GM12878 (cell line): ENCODE data around the gene LYPD6. TPM values are rescaled to one million over a fixed set of nuclear protein-coding genes. Genes with fewer than 3 reads are reported as not detected.

Experiments used
- ATAC-seq: fragments of 200-7000 bp; cut with Tn5 transposase; 3 replicates; pipeline ENCODE4 v1.9.1; 2020; ENCODE audit warnings: mild to moderate bottlenecking, moderate library complexity
- BruUV-seq: library from RNA; stranded (reverse); fragments of 400-500 nt; replicated peaks from 2 replicates; lab custom pipeline; 2021; lab: Mats Ljungman, UMichigan
- CTCF ChIA-PET: fragments of 300-600 bp; sonication (Branson Sonifier 250); formaldehyde crosslinking; extraction: SDS; loops from one replicate; lab custom pipeline; 2021; ENCODE audit warnings: inconsistent platforms; lab: Yijun Ruan, JAX
- POLR2A ChIA-PET: fragments of 350-600 bp; formaldehyde crosslinking; extraction: SDS; loops from one replicate; lab custom pipeline; 2021; ENCODE audit warnings: inconsistent platforms; lab: Charles Lee
- RAD21 ChIA-PET: fragments of 300-600 bp; sonication (Branson Sonifier 250); formaldehyde crosslinking; loops from one replicate; lab custom pipeline; 2023; ENCODE audit warnings: antibody characterized with exemption; ENCODE audit not compliant: unreplicated experiment; lab: Charles Lee
- SMC1A ChIA-PET: fragments of 300-600 bp; sonication (Branson Sonifier 250); formaldehyde crosslinking; loops from one replicate; lab custom pipeline; 2023; ENCODE audit not compliant: unreplicated experiment, uncharacterized antibody; lab: Charles Lee
- DNase-seq: peaks from one replicate; pipeline ENCODE4 v3.0.0-alpha.2; 2011; ENCODE audit warnings: low read depth, low spot score
- FAIRE-seq: peaks from 3 replicates; lab custom pipeline; 2011; peaks lifted over from hg19 to GRCh38; lab: Jason Lieb, UNC
- H2AFZ ChIP-seq: 2 replicates; pipeline ENCODE4 v1.6.0; 2011; ENCODE audit warnings: low read depth, low read length, control low read depth; ENCODE audit not compliant: control insufficient read depth
- H3K27ac ChIP-seq: 2 replicates; pipeline ENCODE4 v1.5.1; 2011; ENCODE audit warnings: control low read depth; ENCODE audit not compliant: control insufficient read depth, insufficient read depth
- H3K27me3 ChIP-seq, 2 experiments: replicated peaks in 1 of 2; 2 replicates each; pipeline versions ENCODE4 v1.6.0 to v1.6.1; 2011; ENCODE audit warnings: low read length in 1 of 2; ENCODE audit not compliant: control insufficient read depth in 2 of 2, insufficient read depth in 2 of 2
- H3K36me3 ChIP-seq, 2 experiments: 2 replicates each; pipeline ENCODE4 v1.5.1; 2011; ENCODE audit warnings: low read length in 1 of 2; ENCODE audit not compliant: control insufficient read depth in 2 of 2, insufficient read depth in 2 of 2
- H3K4me1 ChIP-seq: 2 replicates; pipeline ENCODE4 v1.6.1; 2011; ENCODE audit warnings: mild to moderate bottlenecking, low read length, moderate library complexity, mixed read lengths; ENCODE audit not compliant: control insufficient read depth, insufficient read depth
- H3K4me2 ChIP-seq: 2 replicates; pipeline ENCODE4 v1.6.0; 2011; ENCODE audit warnings: control low read depth; ENCODE audit not compliant: control insufficient read depth, insufficient read depth
- H3K4me3 ChIP-seq: fragments of 200-600 bp; sonication (generic); 2 replicates; pipeline ENCODE4 v1.5.1; 2016
- H3K79me2 ChIP-seq: 2 replicates; pipeline ENCODE4 v1.6.0; 2011; ENCODE audit warnings: low read length; ENCODE audit not compliant: control insufficient read depth, insufficient read depth
- H3K9ac ChIP-seq: 2 replicates; pipeline ENCODE4 v1.8.0; 2011; ENCODE audit warnings: low read length, control low read depth, mixed read lengths; ENCODE audit not compliant: control insufficient read depth, insufficient read depth
- H3K9me3 ChIP-seq: replicated peaks from 3 replicates; pipeline ENCODE4 v1.5.1; 2011; ENCODE audit warnings: mild to moderate bottlenecking, low read length; ENCODE audit not compliant: control insufficient read depth, insufficient read depth
- H4K20me1 ChIP-seq: 2 replicates; pipeline ENCODE4 v1.6.0; 2011; ENCODE audit not compliant: control insufficient read depth, insufficient read depth
- EGR1 ChIP-seq, 2 experiments: IDR thresholded peaks; 1 replicate in 1 of 2; 2 replicates in 1 of 2; pipeline ENCODE4 v1.6.1; 2011 to 2012; ENCODE audit warnings: low read depth in 2 of 2, low read length in 2 of 2, borderline replicate concordance in 1 of 2, mild to moderate bottlenecking in 1 of 2, moderate library complexity in 1 of 2
- ETV6 ChIP-seq, 2 experiments: fragments of 450-650 bp in 1 of 2; IDR thresholded peaks in 1 of 2; conservative IDR thresholded peaks in 1 of 2; 2 replicates each; pipeline ENCODE4 v1.6.1; 2014; ENCODE audit warnings: antibody characterized with exemption in 1 of 2, borderline replicate concordance in 1 of 2, low read depth in 1 of 2, mild to moderate bottlenecking in 1 of 2, moderate library complexity in 1 of 2
- POLR2A ChIP-seq: IDR thresholded peaks from 2 replicates; pipeline ENCODE4 v1.6.1; 2011; ENCODE audit warnings: low read depth, mild to moderate bottlenecking, low read length
- SPI1 ChIP-seq: IDR thresholded peaks from 2 replicates; pipeline ENCODE4 v1.6.1; 2011; ENCODE audit warnings: low read depth, mild to moderate bottlenecking, low read length, moderate library complexity, borderline replicate concordance; ENCODE audit not compliant: insufficient read depth
- SUPT20H ChIP-seq: IDR thresholded peaks from 2 replicates; pipeline ENCODE4 v1.6.1; 2011; ENCODE audit warnings: low read depth, mild to moderate bottlenecking, low read length, moderate library complexity, borderline replicate concordance; ENCODE audit not compliant: control insufficient read depth
- WGBS: methylation state at CpG from one replicate; pipeline ENCODE4 v1.1.6; 2016; ENCODE audit warnings: low lambda C conversion rate; ENCODE audit not compliant: insufficient replicate concordance, insufficient coverage; ENCODE audit errors: missing lambda C conversion rate; 5-methylcytosine and 5-hydroxymethylcytosine counted together
- in situ Hi-C: fragments of 300-500 bp; cut with MboI; formaldehyde crosslinking; loops from 9 replicates; pipeline ENCODE4 v1.14.3; 2018; ENCODE audit warnings: mixed read lengths
- intact Hi-C: fragments of 100-400 bp; cut with micrococcal nuclease; formaldehyde crosslinking; loops from one replicate; pipeline ENCODE4 v1.14.2; 2022; ENCODE audit not compliant: unreplicated experiment
- polyA plus RNA-seq, 11 experiments: library from polyadenylated mRNA; depleted of rRNA in 4 of 11; unstranded in 6 of 11; stranded (reverse) in 5 of 11; fragments of >200 nt; fragmentation: Nextera tagmentation in 4 of 11; fragmentation: Illumina TruSeq in 1 of 11; extraction: Ambion mirVana in 4 of 11; extraction: Trizol in 1 of 11; gene quantifications; 1 replicate in 1 of 11; 2 replicates in 10 of 11; pipeline versions ENCODE4 v1.2.1 to v1.2.3, GENCODE V29; 2011 to 2016; ENCODE audit warnings: inconsistent platforms in 2 of 11, missing spikeins in 2 of 11, low read depth in 1 of 11
- total RNA-seq, 4 experiments: library from RNA; depleted of rRNA in 3 of 4; stranded (reverse); fragments of >200 nt in 3 of 4; fragmentation: Illumina TruSeq in 1 of 4; extraction: Trizol in 1 of 4; gene quantifications; 2 replicates each; pipeline versions ENCODE4 v1.2.1 to v1.2.3, GENCODE V29; 2013 to 2021

LYPD6 gene
- total and polyA plus RNA-seq, 10 of the 15 experiments (the other 5 are each of a cell fraction or from before 2014, with no cell fraction given): not detected

DNA sequence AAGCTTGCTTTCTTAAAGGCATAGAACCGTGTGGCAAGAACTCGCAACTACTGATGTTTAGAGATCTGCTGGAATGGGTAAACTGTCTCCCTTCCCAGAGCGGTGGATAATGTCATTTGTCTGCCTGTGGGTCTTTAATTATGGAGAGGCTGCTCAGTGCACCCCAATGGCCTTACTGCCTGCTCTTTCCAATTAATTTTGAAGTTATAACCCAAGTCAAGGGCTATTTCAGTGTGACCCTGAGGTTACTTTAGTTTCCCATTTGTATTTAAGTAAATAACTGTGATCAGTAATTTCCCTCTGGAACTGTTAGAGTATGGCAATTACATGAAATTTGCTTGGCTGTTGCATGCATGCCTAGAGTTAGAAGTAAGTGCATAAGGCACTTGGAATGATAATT is 48.9 kb upstream of the LYPD6 start:
- Histone ChIP-seq H3K4me3 (no peak overlapping the region), H3K27ac (no peak overlapping the region), H2AFZ (no peak overlapping the region), H4K20me1 (no peaks in the 10 kb centered on the region), H3K4me1 (no peaks in the 10 kb centered on the region)
- ChIA-PET POLR2A (no interaction called here), CTCF (interaction anchor here (1.8 kb wide), 1 partner anchor 10 kb away, joined by 4 read pairs; no protein-coding TSS in a partner anchor), RAD21 (no interaction called here)
- no TSS peak for BruUV-seq
- no peak for TF ChIP-seq SUPT20H
- no peak for TF ChIP-seq ETV6 (conservative IDR thresholded peaks at IDR 0.05 in 1 of 2, IDR thresholded peaks at IDR 0.05 in 1 of 2; ENCODE audit: borderline replicate concordance in 1 of 2, low read depth in 1 of 2)
- no peak for TF ChIP-seq EGR1 (IDR thresholded peaks at IDR 0.05; ENCODE audit: borderline replicate concordance in 1 of 2, low read depth in 2 of 2, low read length in 2 of 2)
- TF ChIP-seq, all 136 proteins: peak for 0
- intact Hi-C loops (no loop called here), in situ Hi-C loops (no loop called here)
- Histone ChIP-seq H3K4me2 (no peak overlapping the region), H3K36me3 (no peaks in the 10 kb centered on the region), H3K9me3 (no peaks in the 10 kb centered on the region; the same call in 2 of the 3 replicates), H3K9ac (no peak overlapping the region), H3K79me2 (no peaks in the 10 kb centered on the region), H3K27me3 (no peaks in the 10 kb centered on the region)
- SMC1A ChIA-PET: no interaction called here
- WGBS: 70% methylated on average over 3 of the region's 3 CpGs
- ATAC-seq: no peak
- no peak for DNase-seq
- FAIRE-seq: no peak

DNA sequence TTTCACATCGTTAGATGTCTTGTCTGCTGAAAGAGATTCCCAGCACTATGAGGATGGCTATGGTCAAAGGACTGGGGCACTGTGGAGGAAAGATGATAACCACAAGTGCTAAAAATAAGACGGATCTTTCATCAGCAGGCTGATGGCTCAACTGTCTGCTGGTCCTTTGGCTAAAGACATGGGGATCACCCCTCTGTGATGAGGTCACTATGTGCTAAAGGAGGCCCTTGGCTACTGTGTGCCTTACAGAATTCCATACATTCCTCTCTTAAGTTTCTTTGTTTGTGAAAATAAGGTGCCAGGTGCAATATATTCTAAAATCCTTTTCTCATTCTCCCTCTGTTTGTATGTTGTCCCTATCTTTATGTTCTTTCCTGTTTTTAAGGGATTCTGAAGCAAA is 39.7 kb upstream of the LYPD6 start:
- no TSS peak for BruUV-seq
- Histone ChIP-seq H3K79me2 (no peaks in the 10 kb centered on the region), H4K20me1 (no peaks in the 10 kb centered on the region), H3K4me2 (no peak overlapping the region), H3K4me1 (no peaks in the 10 kb centered on the region), H3K9ac (no peak overlapping the region), H3K36me3 (no peaks in the 10 kb centered on the region), H3K9me3 (no peaks in the 10 kb centered on the region), H3K27ac (no peak overlapping the region), H2AFZ (no peak overlapping the region), H3K27me3 (no peaks in the 10 kb centered on the region), H3K4me3 (no peak overlapping the region)
- POLR2A ChIA-PET: interaction anchor here (0.6 kb wide), 1 partner anchor 136 kb away, joined by 3 read pairs; no protein-coding TSS in a partner anchor
- ATAC-seq (no peak), DNase-seq (no peak), FAIRE-seq (no peak)
- RAD21 ChIA-PET: no interaction called here
- SMC1A ChIA-PET: no interaction called here
- intact Hi-C loops: no loop called here
- TF ChIP-seq POLR2A: no peak
- TF ChIP-seq SPI1: no peak
- in situ Hi-C loops: no loop called here
- CTCF ChIA-PET: interaction anchor here (0.6 to 1.1 kb wide), 2 partner anchors 8 to 156 kb away, joined by 3 read pairs; no protein-coding TSS in a partner anchor
- WGBS: 20% methylated on average over 2 of the region's 2 CpGs
